HL-60 (cell line): ENCODE measurements around the gene IRX6.

ENCODE experiments used
- DNase-seq, 2 experiments: peaks; one replicate each; pipeline ENCODE4 v3.0.0-alpha.2; 2010 to 2020; ENCODE audit warnings: low read depth in 1 of 2, low spot score in 1 of 2
- H3K27ac ChIP-seq: fragments of 250-450 bp; sonication (Bioruptor Pico); replicated peaks from 2 replicates; pipeline ENCODE4 v1.5.1; 2020; ENCODE audit warnings: mild to moderate bottlenecking, moderate library complexity
- H3K27me3 ChIP-seq: fragments of 250-450 bp; sonication (Bioruptor Pico); 2 replicates; pipeline ENCODE4 v1.5.1; 2021; ENCODE audit warnings: mild to moderate bottlenecking, moderate library complexity; ENCODE audit not compliant: insufficient read depth, poor library complexity, severe bottlenecking
- H3K4me3 ChIP-seq: replicated peaks from 2 replicates; pipeline ENCODE4 v1.5.1; 2011; ENCODE audit warnings: mild to moderate bottlenecking, control low read depth, low read length; ENCODE audit not compliant: insufficient read depth
- GABPA ChIP-seq: IDR thresholded peaks from 2 replicates; pipeline ENCODE4 v1.6.1; 2012; ENCODE audit warnings: low read depth
- POLR2AphosphoS5 ChIP-seq: IDR thresholded peaks from 2 replicates; pipeline ENCODE4 v1.6.1; 2012; ENCODE audit warnings: low read depth
- SPI1 ChIP-seq: IDR thresholded peaks from 2 replicates; pipeline ENCODE4 v1.6.1; 2012; ENCODE audit warnings: low read depth, mild to moderate bottlenecking, borderline replicate concordance
- TF ChIP-seq, protein P1 (sequence below): IDR thresholded peaks from 2 replicates; pipeline ENCODE4 v1.6.1; 2012; ENCODE audit warnings: low read depth; ENCODE audit not compliant: insufficient replicate concordance
- TF ChIP-seq, protein P2 (sequence below): IDR thresholded peaks from one replicate; pipeline ENCODE4 v1.5.1; 2011; ENCODE audit warnings: low read length, control low read depth, inconsistent platforms; ENCODE audit not compliant: insufficient read depth

Gene IRX6

DNA sequence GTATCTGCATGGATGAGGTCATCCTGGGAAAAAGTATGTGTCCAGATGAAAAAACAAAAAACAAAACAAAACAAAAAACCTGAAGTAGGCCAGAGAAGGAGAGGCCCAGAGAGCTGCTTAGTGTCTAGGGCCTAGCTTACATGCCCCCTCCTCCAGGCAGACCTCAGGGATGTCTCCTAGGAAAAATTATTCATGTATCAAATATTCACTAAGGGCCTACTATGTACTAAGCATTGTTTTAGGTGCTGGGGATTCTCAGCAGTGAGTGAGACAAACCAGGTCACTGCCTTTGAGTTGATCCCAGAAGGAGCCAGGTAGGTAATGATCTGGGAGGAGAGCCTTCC, 49.5 kb downstream of the IRX6 start:
- Histone ChIP-seq H3K27ac (no peak overlapping the region), H3K27me3 (no peaks in the 10 kb centered on the region), H3K4me3 (no peak overlapping the region)
- TF ChIP-seq, protein P1, sequence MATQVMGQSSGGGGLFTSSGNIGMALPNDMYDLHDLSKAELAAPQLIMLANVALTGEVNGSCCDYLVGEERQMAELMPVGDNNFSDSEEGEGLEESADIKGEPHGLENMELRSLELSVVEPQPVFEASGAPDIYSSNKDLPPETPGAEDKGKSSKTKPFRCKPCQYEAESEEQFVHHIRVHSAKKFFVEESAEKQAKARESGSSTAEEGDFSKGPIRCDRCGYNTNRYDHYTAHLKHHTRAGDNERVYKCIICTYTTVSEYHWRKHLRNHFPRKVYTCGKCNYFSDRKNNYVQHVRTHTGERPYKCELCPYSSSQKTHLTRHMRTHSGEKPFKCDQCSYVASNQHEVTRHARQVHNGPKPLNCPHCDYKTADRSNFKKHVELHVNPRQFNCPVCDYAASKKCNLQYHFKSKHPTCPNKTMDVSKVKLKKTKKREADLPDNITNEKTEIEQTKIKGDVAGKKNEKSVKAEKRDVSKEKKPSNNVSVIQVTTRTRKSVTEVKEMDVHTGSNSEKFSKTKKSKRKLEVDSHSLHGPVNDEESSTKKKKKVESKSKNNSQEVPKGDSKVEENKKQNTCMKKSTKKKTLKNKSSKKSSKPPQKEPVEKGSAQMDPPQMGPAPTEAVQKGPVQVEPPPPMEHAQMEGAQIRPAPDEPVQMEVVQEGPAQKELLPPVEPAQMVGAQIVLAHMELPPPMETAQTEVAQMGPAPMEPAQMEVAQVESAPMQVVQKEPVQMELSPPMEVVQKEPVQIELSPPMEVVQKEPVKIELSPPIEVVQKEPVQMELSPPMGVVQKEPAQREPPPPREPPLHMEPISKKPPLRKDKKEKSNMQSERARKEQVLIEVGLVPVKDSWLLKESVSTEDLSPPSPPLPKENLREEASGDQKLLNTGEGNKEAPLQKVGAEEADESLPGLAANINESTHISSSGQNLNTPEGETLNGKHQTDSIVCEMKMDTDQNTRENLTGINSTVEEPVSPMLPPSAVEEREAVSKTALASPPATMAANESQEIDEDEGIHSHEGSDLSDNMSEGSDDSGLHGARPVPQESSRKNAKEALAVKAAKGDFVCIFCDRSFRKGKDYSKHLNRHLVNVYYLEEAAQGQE: no peak
- TF ChIP-seq POLR2AphosphoS5: no peak
- TF ChIP-seq SPI1: no peak
- no peak for TF ChIP-seq GABPA
- TF ChIP-seq, protein P2, sequence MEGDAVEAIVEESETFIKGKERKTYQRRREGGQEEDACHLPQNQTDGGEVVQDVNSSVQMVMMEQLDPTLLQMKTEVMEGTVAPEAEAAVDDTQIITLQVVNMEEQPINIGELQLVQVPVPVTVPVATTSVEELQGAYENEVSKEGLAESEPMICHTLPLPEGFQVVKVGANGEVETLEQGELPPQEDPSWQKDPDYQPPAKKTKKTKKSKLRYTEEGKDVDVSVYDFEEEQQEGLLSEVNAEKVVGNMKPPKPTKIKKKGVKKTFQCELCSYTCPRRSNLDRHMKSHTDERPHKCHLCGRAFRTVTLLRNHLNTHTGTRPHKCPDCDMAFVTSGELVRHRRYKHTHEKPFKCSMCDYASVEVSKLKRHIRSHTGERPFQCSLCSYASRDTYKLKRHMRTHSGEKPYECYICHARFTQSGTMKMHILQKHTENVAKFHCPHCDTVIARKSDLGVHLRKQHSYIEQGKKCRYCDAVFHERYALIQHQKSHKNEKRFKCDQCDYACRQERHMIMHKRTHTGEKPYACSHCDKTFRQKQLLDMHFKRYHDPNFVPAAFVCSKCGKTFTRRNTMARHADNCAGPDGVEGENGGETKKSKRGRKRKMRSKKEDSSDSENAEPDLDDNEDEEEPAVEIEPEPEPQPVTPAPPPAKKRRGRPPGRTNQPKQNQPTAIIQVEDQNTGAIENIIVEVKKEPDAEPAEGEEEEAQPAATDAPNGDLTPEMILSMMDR: no peak
- no peak for DNase-seq

DNA sequence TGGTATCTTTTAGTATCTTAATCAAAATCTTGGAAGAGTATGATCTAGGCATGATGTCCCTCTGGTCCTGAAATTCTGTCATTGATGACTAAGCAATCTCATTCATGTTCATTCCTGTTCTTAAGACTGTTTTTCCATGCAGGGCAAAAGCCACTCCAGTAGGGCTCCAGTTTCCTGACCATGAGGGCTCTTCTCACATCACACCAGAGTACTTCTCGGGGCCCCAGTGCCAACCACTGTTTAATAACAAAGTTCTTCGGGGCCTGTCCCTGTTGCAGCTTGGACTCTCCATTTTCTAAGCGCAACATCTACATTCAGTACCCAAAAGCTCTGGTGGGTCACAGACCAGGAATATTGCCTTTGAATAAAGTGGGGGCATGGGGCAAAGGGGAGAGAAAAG, 52.0 kb downstream of the IRX6 start:
- no peak for DNase-seq
- TF ChIP-seq, protein P1: no peak
- no peak for TF ChIP-seq GABPA
- no peak for TF ChIP-seq POLR2AphosphoS5
- TF ChIP-seq SPI1: no peak
- TF ChIP-seq, protein P2: no peak

DNA sequence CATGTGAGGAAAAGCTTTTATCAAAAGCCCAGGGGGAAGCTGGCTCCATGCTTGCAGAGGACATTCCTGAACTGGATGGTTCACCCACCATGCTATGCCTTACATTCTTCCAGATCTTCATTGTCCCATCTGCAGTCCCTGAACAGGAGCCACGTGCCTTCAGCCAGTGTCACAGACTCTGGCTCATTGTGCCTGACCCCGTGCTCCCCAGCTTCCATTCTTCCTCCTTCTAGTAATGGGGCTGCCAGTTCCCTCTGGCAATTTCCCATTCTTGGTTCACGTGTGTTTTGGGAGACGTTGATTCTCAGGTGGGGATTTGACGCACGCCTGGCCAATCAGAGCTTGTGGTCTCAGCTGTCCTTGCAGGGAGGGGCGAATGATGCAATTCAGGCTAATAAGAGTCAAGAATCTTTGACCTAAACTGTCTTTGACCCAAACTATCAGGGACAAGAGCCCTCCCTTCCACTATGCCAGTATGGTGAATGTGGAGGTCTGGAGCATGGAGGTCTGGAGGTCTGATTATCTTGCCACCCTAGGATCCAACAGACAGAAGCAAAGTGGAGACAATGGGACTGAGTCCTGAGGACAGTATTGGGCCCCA, 52.7 kb downstream of the IRX6 start:
- H3K4me3 ChIP-seq: no peak overlapping the region
- no peaks in the 10 kb centered on the region for H3K27me3 ChIP-seq
- no peak for DNase-seq
- H3K27ac ChIP-seq: no peak overlapping the region
- TF ChIP-seq SPI1: no peak
- TF ChIP-seq GABPA: no peak
- TF ChIP-seq, protein P1: no peak

More for the DNA sequence above, 52.0 kb downstream of the IRX6 start:
- Histone ChIP-seq H3K27me3 (no peaks in the 10 kb centered on the region), H3K4me3 (no peak overlapping the region), H3K27ac (no peak overlapping the region)

DNA sequence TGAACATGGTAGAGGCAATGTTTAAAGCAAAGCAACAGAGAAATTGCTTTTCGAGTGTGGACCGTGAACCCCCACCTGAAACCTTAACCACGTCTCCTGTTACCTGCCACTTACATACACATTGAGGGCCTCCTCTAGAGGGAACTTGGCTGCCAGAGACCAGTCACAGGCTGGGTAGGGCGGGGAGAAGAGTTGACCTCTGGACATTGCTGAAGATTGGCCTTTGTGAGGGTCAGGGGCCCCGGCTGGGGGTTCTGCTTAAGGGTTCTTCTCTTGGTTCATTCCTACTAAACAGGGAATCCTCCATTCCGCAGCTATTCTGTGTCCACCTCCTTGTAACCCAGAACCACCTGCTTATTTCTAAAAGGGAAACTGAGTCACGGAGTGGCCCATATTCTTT, 53.8 kb downstream of the IRX6 start:
- Histone ChIP-seq H3K27me3 (no peaks in the 10 kb centered on the region), H3K27ac (no peak overlapping the region), H3K4me3 (no peak overlapping the region)
- TF ChIP-seq, protein P2: no peak
- TF ChIP-seq SPI1: no peak
- TF ChIP-seq, protein P1: no peak
- no peak for TF ChIP-seq POLR2AphosphoS5
- no peak for TF ChIP-seq GABPA
- no peak for DNase-seq
